ENCODE data around the gene POGLUT3. TPM values are rescaled to one million over a fixed set of nuclear protein-coding genes. Genes with fewer than 3 reads are reported as not detected.

POGLUT3 gene
- total and polyA plus RNA-seq, 2 of the 4 experiments (the other 2 are of a cell fraction): 31.7 to 34.8 TPM

DNA sequence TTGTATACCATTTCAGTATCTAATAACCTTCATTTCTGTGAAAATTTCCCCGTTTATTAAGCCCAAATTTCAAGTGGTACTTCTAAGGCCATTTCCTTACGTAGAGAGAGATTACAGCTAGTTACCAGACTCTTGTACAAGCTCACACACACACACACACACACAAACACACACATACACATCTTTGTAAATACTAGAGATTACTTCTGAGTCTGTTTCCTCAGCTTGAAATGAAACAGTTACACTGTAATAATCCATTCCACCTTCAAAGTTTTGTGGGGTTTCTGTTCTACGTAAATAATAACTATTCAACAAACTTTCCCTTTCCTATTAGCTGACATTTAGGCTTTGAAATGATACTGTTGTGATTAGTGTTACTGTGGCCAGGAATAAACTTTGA lies 6.2 kb downstream of the POGLUT3 start:
- Histone ChIP-seq H2BK120ac (ENCODE audit: low read depth, low read length) (no peak overlapping the region), H2AK9ac (replicated peaks; ENCODE audit: low read depth, low read length, poor library complexity) (no peak overlapping the region), H4K91ac (ENCODE audit: insufficient read depth, low read depth, low read length) (no peak overlapping the region), H3K4ac (ENCODE audit: low read depth, low read length) (no peak overlapping the region), H2AFZ (replicated peaks; ENCODE audit: low read length, poor library complexity) (no peak overlapping the region), H3K9me1 (ENCODE audit: insufficient read depth, low read length) (peaks cover 8% of the 10 kb centered on the region; the same call in 1 of the 2 replicates), H2BK20ac (ENCODE audit: low read depth, low read length) (no peak overlapping the region), H3K27ac (ENCODE audit: insufficient read depth, low read length) (no peak overlapping the region), H3K36me3 (ENCODE audit: control insufficient read depth, insufficient read depth, low read length) (peaks cover 13% of the 10 kb centered on the region), H3K23ac (ENCODE audit: low read depth, low read length) (no peak overlapping the region), H2AK5ac (ENCODE audit: low read depth, low read length) (no peak overlapping the region), H3K79me1 (ENCODE audit: low read depth in 1 of 2, low read length in 2 of 2) (peaks cover 29 to 43% of the 10 kb centered on the region in 2 experiments), H3K4me3 (ENCODE audit: insufficient read depth, low read depth, low read length) (no peak overlapping the region), H3K4me1 (ENCODE audit: control insufficient read depth, insufficient read depth, low read length) (peaks cover 3% of the 10 kb centered on the region), H4K8ac (ENCODE audit: low read depth in 2 of 2, low read length in 2 of 2) (no peak overlapping the region), H4K20me1 (ENCODE audit: insufficient read depth, low read length) (no peaks in the 10 kb centered on the region), H3K9ac (ENCODE audit: low read depth, low read length) (no peak overlapping the region), H3K18ac (ENCODE audit: low read depth, low read length) (no peak overlapping the region), H2BK15ac (ENCODE audit: low read depth, low read length) (no peak overlapping the region), H3K9me3 (ENCODE audit: control insufficient read depth, insufficient read depth, low read length) (no peaks in the 10 kb centered on the region), H4K5ac (ENCODE audit: low read depth, low read length) (no peak overlapping the region), H3K27me3 (ENCODE audit: control insufficient read depth, insufficient read depth, low read length) (no peaks in the 10 kb centered on the region), H3K56ac (ENCODE audit: extremely low read depth, insufficient read depth, low read length) (no peak overlapping the region), H3K14ac (replicated peaks; ENCODE audit: low read depth, low read length) (no peak overlapping the region), H3K4me2 (ENCODE audit: low read depth, low read length) (0 out of 2 replicates have a peak overlapping the region, but pooled peaks have one; percentile 31), H2BK5ac (ENCODE audit: low read depth, low read length, poor library complexity, severe bottlenecking) (no peak overlapping the region)
- BruUV-seq (replicated peaks): no TSS peak
- DNase-seq: no peak
- ChIA-PET POLR2A (ENCODE audit: unreplicated experiment) (no interaction called here), CTCF (interaction anchor here (1.2 to 1.5 kb wide), 2 partner anchors 155 to 157 kb away, joined by 3 to 5 read pairs; no protein-coding TSS in a partner anchor)
- WGBS, 2 experiments (ENCODE audit: extremely low coverage in 2 of 2, insufficient read length in 1 of 2): no CpG with 5 or more reads among the region's 3 CpGs
- in situ Hi-C loops (cut with MboI; ENCODE audit: low sequenced_read_pairs) (no loop called here), intact Hi-C loops (cut with micrococcal nuclease) (no loop called here), dilution Hi-C loops (cut with HindIII; ENCODE audit: low sequenced_read_pairs, unreplicated experiment) (no loop called here)
- TF ChIP-seq NFE2L2 (IDR thresholded peaks at IDR 0.05; ENCODE audit: low read depth, low read length) (no peak), RFX5 (IDR thresholded peaks at IDR 0.05; ENCODE audit: low read depth, low read length) (no peak), MAFK (IDR thresholded peaks at IDR 0.05; ENCODE audit: low read depth, low read length) (no peak), MAZ (IDR thresholded peaks at IDR 0.05; ENCODE audit: borderline replicate concordance, low read depth, low read length) (no peak), MXI1 (IDR thresholded peaks at IDR 0.05; ENCODE audit: borderline replicate concordance, low read depth, low read length) (no peak), CHD1 (IDR thresholded peaks at IDR 0.05; ENCODE audit: low read depth, low read length) (no peak), FOS (IDR thresholded peaks at IDR 0.05; ENCODE audit: low read depth, low read length) (no peak), SMC3 (IDR thresholded peaks at IDR 0.05; ENCODE audit: low read depth, low read length) (no peak), CEBPB (IDR thresholded peaks at IDR 0.05; ENCODE audit: low read depth, low read length) (no peak), POLR2A (IDR thresholded peaks at IDR 0.05; ENCODE audit: low read depth, low read length) (no peak)
- TF ChIP-seq, protein P1, sequence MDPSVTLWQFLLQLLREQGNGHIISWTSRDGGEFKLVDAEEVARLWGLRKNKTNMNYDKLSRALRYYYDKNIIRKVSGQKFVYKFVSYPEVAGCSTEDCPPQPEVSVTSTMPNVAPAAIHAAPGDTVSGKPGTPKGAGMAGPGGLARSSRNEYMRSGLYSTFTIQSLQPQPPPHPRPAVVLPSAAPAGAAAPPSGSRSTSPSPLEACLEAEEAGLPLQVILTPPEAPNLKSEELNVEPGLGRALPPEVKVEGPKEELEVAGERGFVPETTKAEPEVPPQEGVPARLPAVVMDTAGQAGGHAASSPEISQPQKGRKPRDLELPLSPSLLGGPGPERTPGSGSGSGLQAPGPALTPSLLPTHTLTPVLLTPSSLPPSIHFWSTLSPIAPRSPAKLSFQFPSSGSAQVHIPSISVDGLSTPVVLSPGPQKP (IDR thresholded peaks at IDR 0.05; ENCODE audit: borderline replicate concordance, low read depth, low read length): no peak
- TF ChIP-seq, protein P2, sequence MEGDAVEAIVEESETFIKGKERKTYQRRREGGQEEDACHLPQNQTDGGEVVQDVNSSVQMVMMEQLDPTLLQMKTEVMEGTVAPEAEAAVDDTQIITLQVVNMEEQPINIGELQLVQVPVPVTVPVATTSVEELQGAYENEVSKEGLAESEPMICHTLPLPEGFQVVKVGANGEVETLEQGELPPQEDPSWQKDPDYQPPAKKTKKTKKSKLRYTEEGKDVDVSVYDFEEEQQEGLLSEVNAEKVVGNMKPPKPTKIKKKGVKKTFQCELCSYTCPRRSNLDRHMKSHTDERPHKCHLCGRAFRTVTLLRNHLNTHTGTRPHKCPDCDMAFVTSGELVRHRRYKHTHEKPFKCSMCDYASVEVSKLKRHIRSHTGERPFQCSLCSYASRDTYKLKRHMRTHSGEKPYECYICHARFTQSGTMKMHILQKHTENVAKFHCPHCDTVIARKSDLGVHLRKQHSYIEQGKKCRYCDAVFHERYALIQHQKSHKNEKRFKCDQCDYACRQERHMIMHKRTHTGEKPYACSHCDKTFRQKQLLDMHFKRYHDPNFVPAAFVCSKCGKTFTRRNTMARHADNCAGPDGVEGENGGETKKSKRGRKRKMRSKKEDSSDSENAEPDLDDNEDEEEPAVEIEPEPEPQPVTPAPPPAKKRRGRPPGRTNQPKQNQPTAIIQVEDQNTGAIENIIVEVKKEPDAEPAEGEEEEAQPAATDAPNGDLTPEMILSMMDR (conservative IDR thresholded peaks at IDR 0.05; ENCODE audit: low read depth, low read length): no peak
- no peak for ATAC-seq (ENCODE audit: low read depth)

Data from IMR-90 (cell line).